GM18517 (cell line): ENCODE results near the gene CBX2.
"Not testable (repeated sequence)": the region's sequence is repeated elsewhere in the genome, so short reads cannot be mapped to it uniquely, and the experiment has no call there.

ENCODE experiments used
- ATAC-seq: cut with Tn5 transposase; IDR thresholded peaks from one replicate; pipeline ENCODE4 v1.9.1; 2021; ENCODE audit warnings: mild to moderate bottlenecking, moderate library complexity; ENCODE audit not compliant: unreplicated experiment

CBX2 gene

GRCh38 chr17:79742951-79743476 lies 34.9 kb upstream of the CBX2 start:
- ATAC-seq: no peak

- ATAC-seq: no peak
Measured at GRCh38 chr17:79743614-79744013, 34.3 kb upstream of the CBX2 start.

- no peak for ATAC-seq
Measured at GRCh38 chr17:79745641-79746105, 32.3 kb upstream of the CBX2 start.

GRCh38 chr17:79746889-79747507 lies 30.9 kb upstream of the CBX2 start:
- no peak for ATAC-seq

- no peak for ATAC-seq
Measured at GRCh38 chr17:79747508-79748294, 30.2 kb upstream of the CBX2 start.

GRCh38 chr17:79748295-79749099 lies 29.5 kb upstream of the CBX2 start:
- no peak for ATAC-seq

- no peak for ATAC-seq
Measured at GRCh38 chr17:79749156-79749815, 28.7 kb upstream of the CBX2 start.

- no peak for ATAC-seq
Measured at GRCh38 chr17:79749958-79750357, 28.0 kb upstream of the CBX2 start.

GRCh38 chr17:79750650-79751545 lies 27.1 kb upstream of the CBX2 start:
- ATAC-seq: no peak

GRCh38 chr17:79752175-79752574 lies 25.8 kb upstream of the CBX2 start:
- no peak for ATAC-seq

GRCh38 chr17:79754370-79754769 lies 23.6 kb upstream of the CBX2 start:
- ATAC-seq: no peak

GRCh38 chr17:79754903-79755302 lies 23.0 kb upstream of the CBX2 start:
- not testable (repeated sequence) for ATAC-seq

- ATAC-seq: no peak
Measured at GRCh38 chr17:79755591-79755990, 22.4 kb upstream of the CBX2 start.

GRCh38 chr17:79757140-79757745 lies 20.7 kb upstream of the CBX2 start:
- no peak for ATAC-seq

GRCh38 chr17:79758271-79758670 lies 19.7 kb upstream of the CBX2 start:
- ATAC-seq: no peak

- ATAC-seq: no peak
Measured at GRCh38 chr17:79760197-79760906, 17.6 kb upstream of the CBX2 start.

- ATAC-seq: no peak
Measured at GRCh38 chr17:79761894-79762589, 15.9 kb upstream of the CBX2 start.

GRCh38 chr17:79765708-79766107 lies 12.2 kb upstream of the CBX2 start:
- no peak for ATAC-seq
